ENCODE measurements around the gene PIP4P1.
"Not testable (repeated sequence)": the region's sequence is repeated elsewhere in the genome, so short reads cannot be mapped to it uniquely, and the experiment has no call there.

The PIP4P1 gene

DNA sequence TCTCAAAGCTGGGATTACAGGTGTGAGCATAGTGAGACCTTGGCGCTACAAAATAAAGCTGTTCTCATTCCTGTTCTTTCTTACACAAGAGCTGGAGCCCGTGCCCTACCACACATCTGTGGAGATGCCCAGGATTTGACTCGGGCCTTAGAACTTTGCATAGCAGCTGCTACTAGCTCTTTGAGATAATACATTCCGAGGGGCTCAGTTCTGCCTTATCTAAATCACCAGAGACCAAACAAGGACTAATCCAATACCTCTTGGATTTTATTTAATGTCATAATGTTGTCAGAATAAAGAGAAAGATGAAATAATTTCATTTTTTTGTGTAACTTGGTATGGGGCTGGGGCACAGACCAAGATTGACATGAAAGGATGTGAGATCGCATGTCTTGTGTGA is 15.5 kb upstream of the PIP4P1 start:
- no peak for DNase-seq (ENCODE audit: low spot score)

GRCh38 chr14:20472536-20473169 is 11.4 kb upstream of the PIP4P1 start:
- no peak for DNase-seq (ENCODE audit: low spot score)

DNA sequence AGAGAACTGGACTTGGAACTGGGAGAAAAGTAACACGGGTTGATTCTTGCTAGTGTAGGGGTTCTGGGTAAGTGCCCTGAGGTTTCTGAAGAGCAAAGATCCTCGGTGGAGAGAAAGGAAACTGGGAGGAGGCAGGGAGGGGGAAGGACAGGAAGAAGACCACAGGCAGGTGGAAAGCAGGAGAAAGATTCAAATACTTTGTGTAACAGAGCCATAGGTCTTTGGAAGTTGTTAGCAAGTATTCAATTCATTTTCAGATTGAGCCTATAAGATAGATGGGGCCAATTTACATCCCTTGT is 9.3 kb upstream of the PIP4P1 start:
- no peak for DNase-seq (ENCODE audit: low spot score)

DNA sequence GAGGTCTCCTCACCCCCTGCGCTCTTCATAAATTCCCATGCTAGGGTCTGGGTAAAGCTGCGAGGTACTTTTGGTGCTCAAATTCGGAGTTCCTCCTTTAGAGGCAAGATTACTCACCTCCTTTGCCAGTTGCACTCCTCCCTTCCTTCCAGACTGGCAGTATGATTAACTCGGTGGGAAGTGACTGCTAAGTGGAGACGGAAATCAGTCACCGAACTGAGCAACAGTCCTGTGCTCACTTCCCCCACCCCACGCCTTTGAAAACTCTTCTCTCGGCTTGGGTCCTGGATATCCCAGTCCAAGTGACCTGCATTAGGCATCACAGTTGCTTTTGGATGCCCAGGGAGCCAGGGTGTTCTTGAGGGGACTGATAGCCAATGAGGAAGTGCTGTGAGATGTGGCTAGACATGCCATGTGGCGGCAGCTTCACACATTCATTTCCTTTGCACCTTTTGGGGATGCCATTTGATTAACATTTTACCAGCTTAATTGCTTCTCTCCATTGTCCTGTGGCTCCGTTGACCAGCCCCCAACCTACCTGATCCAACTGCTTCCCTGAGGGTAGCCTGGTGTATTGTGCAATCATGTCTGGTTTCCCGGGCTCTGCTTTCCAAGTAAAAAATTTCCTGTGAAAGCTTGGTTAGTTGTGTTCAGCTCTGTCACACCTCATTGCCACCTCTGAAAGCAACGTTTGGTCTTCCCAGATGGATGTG is 8.8 kb upstream of the PIP4P1 start:
- no peak for DNase-seq (ENCODE audit: low spot score)

DNA sequence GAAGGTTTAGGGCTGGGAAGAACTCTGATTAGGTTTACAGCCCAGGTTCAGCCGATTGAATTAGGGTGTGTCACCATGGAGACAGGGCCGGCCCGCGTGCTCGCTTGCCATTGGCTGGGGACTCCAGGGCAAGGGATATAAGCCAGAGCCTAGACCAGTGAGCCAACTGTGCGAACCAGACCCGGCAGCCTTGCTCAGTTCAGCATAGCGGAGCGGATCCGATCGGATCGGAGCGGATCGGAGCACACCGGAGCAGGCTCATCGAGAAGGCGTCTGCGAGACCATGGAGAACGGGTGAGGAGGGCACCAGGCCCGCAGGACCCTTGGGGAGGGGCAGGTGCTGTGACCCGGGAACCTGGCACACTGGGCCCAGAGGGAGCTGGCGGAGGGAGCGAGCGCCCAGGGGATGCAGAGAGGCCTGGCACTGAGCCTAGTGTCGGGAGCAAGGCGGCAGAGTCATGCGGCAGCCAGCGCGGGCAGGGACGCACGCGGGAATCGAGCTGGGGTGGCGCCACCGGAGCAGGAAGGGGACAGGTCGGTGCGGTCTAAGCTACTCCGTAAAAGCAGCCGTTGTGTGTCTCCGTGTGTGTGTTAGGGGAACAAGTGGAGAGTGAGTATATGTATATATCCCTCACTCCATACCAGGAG is 8.1 kb upstream of the PIP4P1 start, which contains the start of gene PNP:
PNP (plus strand) TSS at position 165 of the 648 bp plus-strand sequence; CDS start at position 284, 119 bp downstream.
- DNase-seq (ENCODE audit: low spot score), result peak; percentile 80

DNA sequence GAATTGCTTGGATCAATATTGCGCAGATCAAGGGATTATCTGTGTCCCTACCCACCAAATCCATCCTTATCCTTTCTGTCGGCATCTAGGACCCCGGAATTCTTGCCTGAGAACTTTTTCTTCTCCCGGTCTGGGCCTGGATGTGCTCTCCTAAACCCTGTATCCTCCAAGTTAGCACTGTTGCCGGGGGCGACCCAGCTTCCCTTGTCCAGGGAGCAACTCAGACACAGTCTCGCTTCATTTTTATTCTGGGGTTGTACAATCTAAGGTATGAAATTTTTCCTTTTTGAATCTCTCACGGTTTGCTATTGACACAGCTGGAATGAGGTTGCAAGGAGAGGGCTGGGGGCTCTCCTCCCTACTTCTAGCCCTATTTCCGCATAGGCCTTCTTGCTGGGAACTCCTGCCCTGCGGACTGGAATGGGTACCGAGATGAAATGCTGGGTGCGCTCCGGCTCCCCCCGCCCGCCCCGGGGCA is 7.6 kb upstream of the PIP4P1 start:
- no peak for DNase-seq (ENCODE audit: low spot score)

GRCh38 chr14:20460458-20461224 is 593 bp downstream of the PIP4P1 start:
- DNase-seq (ENCODE audit: low spot score), result no peak

DNA sequence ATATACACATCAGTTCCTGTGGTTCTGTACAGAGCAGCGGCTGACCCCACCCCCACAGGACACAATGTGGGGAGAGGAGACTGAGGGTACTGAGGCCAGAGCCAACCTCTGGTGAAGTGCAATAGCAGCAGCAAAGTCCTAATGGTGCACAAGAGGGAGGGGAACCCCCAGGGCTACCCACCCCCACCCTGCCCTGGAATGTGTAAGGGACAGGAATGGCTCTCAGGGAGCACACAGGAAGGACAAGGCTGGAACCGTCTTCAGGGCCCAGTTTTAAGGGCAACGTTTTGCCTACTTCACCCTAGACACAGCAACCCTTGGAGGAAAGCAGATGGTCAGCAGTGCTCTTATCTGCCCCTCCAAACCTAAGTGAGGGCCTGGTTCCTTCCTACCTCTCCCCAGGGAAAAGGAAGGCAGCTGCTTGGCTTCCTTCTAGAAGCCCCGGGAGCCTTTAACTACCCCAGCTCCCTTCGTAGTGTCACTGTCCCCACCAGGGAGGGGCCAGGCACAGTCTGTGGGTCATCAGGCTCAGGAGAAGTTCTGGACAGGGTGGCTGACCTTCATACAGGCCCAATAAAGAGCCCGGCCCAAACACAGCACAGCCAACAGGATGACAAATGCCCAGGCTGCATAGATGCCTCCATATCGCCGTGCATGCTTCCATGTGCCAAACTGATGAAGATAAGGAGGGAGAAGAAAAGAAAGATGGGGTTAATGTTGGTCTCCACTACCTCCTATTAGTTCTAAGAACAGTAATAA is 3.0 kb downstream of the PIP4P1 start:
- DNase-seq (ENCODE audit: low spot score), result no peak

- no peak for DNase-seq (ENCODE audit: low spot score)
Measured at GRCh38 chr14:20456971-20457370, 4.3 kb downstream of the PIP4P1 start.

GRCh38 chr14:20455355-20456300 is 5.6 kb downstream of the PIP4P1 start:
- no peak for DNase-seq (ENCODE audit: low spot score)

DNA sequence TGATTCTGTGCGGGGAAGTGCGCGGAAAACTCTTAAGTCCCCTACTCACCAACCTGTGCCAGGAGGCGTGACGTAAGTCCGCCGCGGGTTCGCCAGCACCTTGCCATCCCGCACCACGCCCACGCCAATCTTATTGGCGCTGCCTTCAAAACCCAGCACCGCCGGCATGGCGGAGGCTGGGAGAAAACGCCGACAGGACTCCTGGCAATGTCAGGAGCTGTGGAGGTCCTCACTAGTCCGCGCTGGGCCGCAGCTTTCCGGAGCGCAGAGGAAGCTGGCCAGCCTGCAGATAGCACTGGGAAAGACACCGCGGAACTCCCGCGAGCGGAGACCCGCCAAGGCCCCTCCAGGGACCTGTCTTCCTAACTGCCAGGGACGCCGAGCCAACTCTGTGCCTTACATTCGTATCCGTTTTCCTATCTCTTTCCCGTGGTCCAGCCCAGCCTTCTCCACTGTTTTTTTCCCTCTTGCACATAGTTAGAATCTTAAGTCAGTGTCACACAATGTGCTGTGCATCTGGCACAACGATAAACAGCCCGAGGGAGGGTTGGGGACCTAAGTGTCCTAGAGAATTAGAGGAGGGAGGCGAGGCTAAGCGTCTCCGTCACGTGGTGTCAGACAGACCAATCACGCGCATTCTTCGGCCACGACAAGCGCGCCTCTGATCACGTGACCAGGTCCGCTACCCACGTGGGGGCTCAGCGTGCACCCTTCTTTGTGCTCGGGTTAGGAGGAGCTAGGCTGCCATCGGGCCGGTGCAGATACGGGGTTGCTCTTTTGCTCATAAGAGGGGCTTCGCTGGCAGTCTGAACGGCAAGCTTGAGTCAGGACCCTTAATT is 6.5 kb downstream of the PIP4P1 start, which contains the start of the genes APEX1 and OSGEP:
APEX1 (plus strand) TSS at position 711 of the 839 bp plus-strand sequence. CDS start 420 bp downstream, outside the sequence.
OSGEP (minus strand) TSS at position 297 of the 839 bp plus-strand sequence; CDS start at position 168, 129 bp downstream.
- DNase-seq (ENCODE audit: low spot score), result peak; percentile 97

DNA sequence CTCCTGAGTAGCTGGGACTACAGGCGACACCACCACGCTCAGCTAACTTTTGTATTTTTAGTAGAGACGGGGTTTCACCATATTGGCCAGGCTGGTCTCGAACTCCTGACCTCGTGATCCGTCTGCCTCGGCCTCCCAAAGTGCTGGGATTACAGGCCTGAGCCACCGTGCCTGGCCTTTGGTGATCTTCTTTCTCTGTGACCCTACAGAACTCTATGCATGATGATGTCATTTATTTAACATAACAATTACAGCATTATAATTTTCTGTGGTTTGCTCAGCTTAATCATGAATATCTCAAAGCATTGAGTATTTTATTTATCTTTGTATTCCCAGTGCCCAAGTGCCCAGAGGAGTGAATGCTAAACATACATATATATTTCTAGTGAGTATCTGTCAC is 8.4 kb downstream of the PIP4P1 start:
- DNase-seq (ENCODE audit: low spot score), result not testable (repeated sequence)

DNA sequence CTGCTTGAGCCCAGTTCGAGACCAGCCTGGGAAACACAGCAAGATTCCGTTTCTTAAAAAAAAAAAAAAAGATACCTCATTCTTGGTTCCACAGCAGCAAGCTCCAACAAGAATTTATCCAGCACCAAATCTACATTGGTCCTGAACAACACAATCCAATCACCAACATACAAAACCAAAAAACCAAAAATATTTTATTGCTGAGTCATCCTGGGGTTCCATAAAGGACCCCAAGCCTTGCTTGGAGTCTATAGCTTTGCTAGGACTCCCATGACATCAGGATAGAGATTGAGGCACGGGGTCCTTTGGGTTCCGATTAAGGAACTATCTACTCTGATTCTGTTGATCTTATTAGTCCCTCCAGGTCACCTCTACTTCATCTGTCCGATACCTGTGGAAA is 14.3 kb downstream of the PIP4P1 start:
- no peak for DNase-seq (ENCODE audit: low spot score)

DNA sequence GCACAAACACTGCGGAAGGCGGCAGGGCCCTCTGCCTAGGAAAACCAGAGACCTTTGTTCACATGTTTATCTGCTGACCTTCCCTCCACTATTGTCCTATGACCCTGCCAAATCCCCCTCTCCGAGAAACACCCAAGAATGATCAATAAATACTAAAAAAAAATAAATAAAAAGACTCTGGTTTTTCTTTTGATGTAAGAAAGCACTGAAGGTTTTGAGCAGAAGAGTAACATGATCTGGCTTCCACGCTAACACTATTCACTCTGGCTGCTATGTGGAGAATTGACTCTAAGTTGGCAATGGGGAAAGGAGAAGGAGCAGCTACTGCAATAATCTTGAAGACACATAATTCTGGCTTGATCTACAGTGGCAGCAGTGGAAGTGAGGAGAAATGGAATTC is 17.6 kb downstream of the PIP4P1 start:
- DNase-seq (ENCODE audit: low spot score), result not testable (repeated sequence)

- no peak for DNase-seq (ENCODE audit: low spot score)
Measured at GRCh38 chr14:20441461-20441860, 19.8 kb downstream of the PIP4P1 start.

GRCh38 chr14:20440882-20441281 is 20.4 kb downstream of the PIP4P1 start:
- DNase-seq (ENCODE audit: low spot score), result no peak

DNA sequence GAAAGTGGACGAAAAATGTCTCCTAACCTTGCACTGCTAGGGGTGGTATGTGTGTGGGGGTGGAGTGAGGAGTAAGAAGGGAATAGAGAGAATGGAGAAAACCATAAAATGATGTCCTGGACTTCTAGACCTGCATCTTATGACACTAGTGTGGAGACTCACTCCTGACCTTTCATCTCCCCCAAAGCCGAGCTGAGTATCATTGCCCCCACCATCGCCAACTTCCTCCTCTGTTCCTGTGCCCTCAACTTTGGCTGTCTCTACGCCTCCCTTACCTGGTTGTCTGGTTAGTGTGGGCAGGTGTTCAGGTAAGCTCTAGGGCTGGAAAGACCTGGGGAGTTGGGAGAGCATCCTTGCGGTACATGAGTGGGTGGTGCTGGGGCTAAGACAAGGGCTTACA is 20.8 kb downstream of the PIP4P1 start:
- DNase-seq (ENCODE audit: low spot score), result no peak

DNA sequence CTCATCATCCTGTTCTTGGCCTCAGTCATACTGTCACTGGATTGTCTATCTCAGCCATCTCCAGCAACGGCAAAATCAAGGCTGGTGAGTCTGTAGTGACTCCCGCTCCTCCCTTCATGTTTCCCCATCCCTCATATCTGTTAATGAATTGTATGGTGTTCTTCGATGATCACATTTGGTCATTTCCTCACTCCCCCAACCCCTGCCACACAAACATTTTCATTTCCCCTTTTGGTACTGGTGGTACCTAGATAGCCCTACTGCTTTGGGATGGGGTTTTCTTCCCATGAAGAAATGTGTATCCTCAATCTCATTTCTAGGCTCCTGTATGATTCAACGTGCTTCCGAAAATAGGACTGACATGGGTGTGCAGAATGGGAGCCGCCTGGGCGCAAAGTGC is 22.6 kb downstream of the PIP4P1 start:
- DNase-seq (ENCODE audit: low spot score), result no peak

- no peak for DNase-seq (ENCODE audit: low spot score)
Measured at GRCh38 chr14:20436363-20436755, 24.9 kb downstream of the PIP4P1 start.

Data from left forelimb (tissue), 1 donor.